ENCODE measurements around the gene TSSK6. TPM values are rescaled to one million over a fixed set of nuclear protein-coding genes. Genes with fewer than 3 reads are reported as not detected.

TSSK6 gene
- total and polyA plus RNA-seq, 10 of the 15 experiments (the other 5 are each of a cell fraction or from before 2014, with no cell fraction given), result 0.06 to 3.6 (median 0.98) TPM; not detected in 2

- TF ChIP-seq E4F1 (IDR thresholded peaks at IDR 0.05; ENCODE audit: borderline replicate concordance, partially characterized antibody), result no peak
- peak; percentile 75; the same call in 1 of the 2 replicates for TF ChIP-seq SMARCA5 (IDR thresholded peaks at IDR 0.05)
- no peak for TF ChIP-seq RBBP5 (conservative IDR thresholded peaks at IDR 0.05)
- no peak for TF ChIP-seq POLR2AphosphoS2 (IDR thresholded peaks at IDR 0.05; ENCODE audit: low read depth, low read length)
- TF ChIP-seq HDGF (IDR thresholded peaks at IDR 0.05), result no peak
- TF ChIP-seq CHD2 (IDR thresholded peaks at IDR 0.05; ENCODE audit: borderline replicate concordance, low read depth, low read length), result no peak
- TF ChIP-seq NBN (IDR thresholded peaks at IDR 0.05), result peak; percentile 21; the same call in 1 of the 2 replicates
- no peak for TF ChIP-seq ZNF274 (IDR thresholded peaks at IDR 0.05; ENCODE audit: insufficient read depth, insufficient read length)
Observed at GRCh38 chr19:19531951-19532805, 16.8 kb upstream of the TSSK6 start (continued).

GRCh38 chr19:19530889-19531288 is 15.5 kb upstream of the TSSK6 start:
- H3K36me3 ChIP-seq (ENCODE audit: control insufficient read depth in 2 of 2, insufficient read depth in 2 of 2, low read length in 1 of 2), result peaks cover 3 to 21% of the 10 kb centered on the region in 2 experiments
- CTCF ChIA-PET, result interaction anchor here (0.6 to 3.6 kb wide), 10 partner anchors 8 to 428 kb away, joined by 3 to 50 read pairs (median 12); partner anchors contain the start of genes GMIP, NDUFA13 and ZNF93
- H4K20me1 ChIP-seq (ENCODE audit: control insufficient read depth, insufficient read depth), result no peaks in the 10 kb centered on the region
- 89% methylated on average over 4 of the region's 4 CpGs for WGBS (ENCODE audit: insufficient coverage, insufficient replicate concordance, low lambda C conversion rate, missing lambda C conversion rate)
- FAIRE-seq (no peak), DNase-seq (ENCODE audit: low read depth, low spot score) (no peak), ATAC-seq (no peak)
- SMC1A ChIA-PET (ENCODE audit: uncharacterized antibody, unreplicated experiment), result interaction anchor here (1.8 to 2.3 kb wide), 2 partner anchors 114 to 131 kb away, joined by 6 to 21 read pairs; partner anchors contain the start of gene GMIP
- no peaks in the 10 kb centered on the region for H3K9me3 ChIP-seq (replicated peaks; ENCODE audit: control insufficient read depth, insufficient read depth, low read length)
- H3K79me2 ChIP-seq (ENCODE audit: control insufficient read depth, insufficient read depth, low read length), result no peaks in the 10 kb centered on the region
- H3K4me3 ChIP-seq, result no peak overlapping the region
- no peak overlapping the region for H3K4me2 ChIP-seq (ENCODE audit: control insufficient read depth, insufficient read depth)
- intact Hi-C loops (cut with micrococcal nuclease; ENCODE audit: unreplicated experiment) (no loop called here), in situ Hi-C loops (cut with MboI) (loop anchor here (25.0 kb wide), 4 partner anchors 881 to 1506 kb away; partner anchors contain the start of genes ZNF66 and ZNF737)
- H2AFZ ChIP-seq (ENCODE audit: control insufficient read depth, low read depth, low read length), result no peak overlapping the region
- H3K4me1 ChIP-seq (ENCODE audit: control insufficient read depth, insufficient read depth, low read length), result peaks cover 9% of the 10 kb centered on the region
- no peak overlapping the region for H3K9ac ChIP-seq (ENCODE audit: control insufficient read depth, insufficient read depth, low read length)
- H3K27ac ChIP-seq (ENCODE audit: control insufficient read depth, insufficient read depth), result no peak overlapping the region
- RAD21 ChIA-PET (ENCODE audit: unreplicated experiment), result interaction anchor here (1.3 to 3.5 kb wide), 3 partner anchors 23 to 113 kb away, joined by 3 to 22 read pairs (median 18); partner anchors contain the start of gene GMIP
- POLR2A ChIA-PET, result interaction anchor here (0.6 to 1.5 kb wide), 4 partner anchors 16 to 89 kb away, joined by 3 to 5 read pairs (median 4); no protein-coding TSS in a partner anchor
- BruUV-seq (replicated peaks), result no TSS peak
- H3K27me3 ChIP-seq (replicated peaks in 1 of 2; ENCODE audit: control insufficient read depth in 2 of 2, insufficient read depth in 2 of 2, low read length in 1 of 2), result no peaks in the 10 kb centered on the region
- TF ChIP-seq DPF2 (IDR thresholded peaks at IDR 0.05) (no peak), POLR2AphosphoS2 (IDR thresholded peaks at IDR 0.05; ENCODE audit: low read depth, low read length) (0 out of 2 replicates have a peak, but pooled peaks have one; percentile 26), NR2F1 (conservative IDR thresholded peaks at IDR 0.05) (no peak), KAT2A (conservative IDR thresholded peaks at IDR 0.05; ENCODE audit: control insufficient read depth, low read depth, low read length) (no peak), SP1 (IDR thresholded peaks at IDR 0.05; ENCODE audit: low read depth, low read length) (no peak), STAT1 (conservative IDR thresholded peaks at IDR 0.05) (no peak), WRNIP1 (IDR thresholded peaks at IDR 0.05; ENCODE audit: borderline replicate concordance, low read depth, low read length) (no peak), POLR2A (IDR thresholded peaks at IDR 0.05; ENCODE audit: low read depth, low read length) (peak; percentile 24), BCL11A (IDR thresholded peaks at IDR 0.05; ENCODE audit: low read depth, low read length) (no peak), MAX (IDR thresholded peaks at IDR 0.05; ENCODE audit: low read depth, low read length) (no peak), REST (IDR thresholded peaks at IDR 0.05; ENCODE audit: low read depth, low read length) (no peak)

Data from GM12878 (cell line).